Stimulated activated CD8-positive, alpha-beta memory T cell treated with anti-CD3 and anti-CD28 coated beads, Interleukin-7, amount 100 ng/mL, for 1 hour (primary cell): ENCODE data around the gene GBP7.
"Not testable (repeated sequence)": the region's sequence is repeated elsewhere in the genome, so short reads cannot be mapped to it uniquely, and the experiment has no call there.

Experiments
- DNase-seq, 2 donors: peaks; one replicate each; pipeline ENCODE4 v3.0.0-alpha.2; 2020; ENCODE audit warnings: low read depth in 2 of 2

The GBP7 gene

DNA sequence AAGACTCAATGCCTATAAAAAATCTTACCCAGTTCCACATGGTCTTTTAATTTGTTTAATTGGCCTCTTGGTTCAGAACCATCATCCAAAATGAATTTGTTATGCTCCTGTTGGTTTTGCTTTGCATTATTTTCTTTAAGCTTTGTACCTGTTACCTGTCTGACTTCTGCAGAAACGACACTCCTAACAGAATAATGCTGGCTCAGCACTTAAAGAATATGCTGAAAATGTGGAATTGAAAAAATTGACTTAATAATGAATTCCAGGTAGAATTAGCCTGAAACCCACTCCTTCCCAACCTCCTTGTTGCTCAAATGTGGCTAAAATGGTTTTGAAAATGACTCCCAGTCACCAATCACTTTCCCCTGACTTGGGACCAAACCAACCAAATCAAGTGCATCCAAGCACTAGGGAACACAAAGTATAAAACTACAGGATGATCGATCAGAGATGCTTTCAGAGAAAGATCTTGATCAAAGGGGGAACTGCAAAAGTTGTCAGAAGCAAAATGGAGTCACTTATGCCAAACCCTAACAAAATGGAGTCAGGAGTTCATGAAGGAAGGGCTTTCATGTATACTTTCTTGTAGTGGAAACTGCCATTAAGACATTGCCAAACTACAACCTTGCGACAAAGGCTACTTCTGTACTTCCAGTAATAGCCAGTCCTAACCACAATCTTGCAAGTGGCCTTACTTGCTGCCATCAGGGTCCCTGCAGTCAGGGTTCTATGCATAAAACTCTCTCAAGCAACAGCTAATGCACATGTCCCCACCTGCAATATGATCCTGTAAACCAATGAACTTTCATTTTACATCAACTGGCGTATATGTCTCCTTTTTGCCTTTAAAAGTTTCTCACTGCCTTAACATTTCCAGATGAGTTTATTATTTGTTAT lies 5.4 kb downstream of the GBP7 start:
- DNase-seq, result no peak

DNA sequence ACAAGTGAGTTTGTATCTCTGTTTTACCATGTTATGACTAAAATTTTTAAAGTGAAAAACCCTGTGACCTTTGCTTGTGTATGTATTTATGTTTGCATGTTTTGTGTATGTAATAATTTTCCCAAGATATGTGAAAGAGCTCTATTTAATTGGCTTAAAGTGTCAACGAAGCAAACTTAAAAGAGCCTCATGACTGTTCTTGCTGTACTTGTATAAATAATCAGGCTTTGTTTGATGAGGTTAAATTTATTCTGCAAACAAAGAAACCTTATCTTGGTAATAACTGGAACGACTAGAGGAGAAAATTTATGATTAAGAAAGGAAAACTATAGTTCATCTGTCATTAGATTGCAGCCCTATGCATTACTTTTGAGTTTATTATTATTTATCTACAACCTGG lies 6.6 kb downstream of the GBP7 start:
- no peak for DNase-seq

DNA sequence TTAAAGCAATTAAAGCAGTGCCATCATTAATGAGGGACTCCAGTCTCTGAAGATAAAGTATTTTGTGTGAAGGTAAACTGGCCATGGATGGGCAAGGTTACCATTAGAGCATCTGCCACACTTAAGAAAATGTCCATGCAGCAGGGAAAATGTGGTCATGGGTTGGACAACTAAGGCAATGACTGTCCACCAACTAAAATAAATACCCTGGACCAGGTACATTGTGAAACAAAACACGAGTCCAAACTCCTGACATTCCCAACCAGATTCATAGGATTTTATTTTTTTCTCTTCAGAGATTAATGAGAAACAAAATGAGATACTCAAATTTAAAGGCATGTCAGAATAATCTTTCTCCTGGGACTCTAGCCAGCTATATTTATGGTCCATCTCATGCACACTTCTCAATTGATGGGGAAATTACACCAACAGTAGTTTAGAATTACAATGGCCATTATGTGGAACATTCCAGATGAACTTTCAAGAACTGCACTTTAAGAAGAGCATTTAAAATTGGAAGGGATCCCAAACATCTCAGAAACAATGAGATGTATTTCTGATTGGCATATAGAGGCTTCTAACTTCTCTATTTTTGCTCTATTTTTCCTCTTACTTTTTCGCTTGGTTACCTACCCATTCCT lies 8.1 kb downstream of the GBP7 start:
- DNase-seq, result no peak

DNA sequence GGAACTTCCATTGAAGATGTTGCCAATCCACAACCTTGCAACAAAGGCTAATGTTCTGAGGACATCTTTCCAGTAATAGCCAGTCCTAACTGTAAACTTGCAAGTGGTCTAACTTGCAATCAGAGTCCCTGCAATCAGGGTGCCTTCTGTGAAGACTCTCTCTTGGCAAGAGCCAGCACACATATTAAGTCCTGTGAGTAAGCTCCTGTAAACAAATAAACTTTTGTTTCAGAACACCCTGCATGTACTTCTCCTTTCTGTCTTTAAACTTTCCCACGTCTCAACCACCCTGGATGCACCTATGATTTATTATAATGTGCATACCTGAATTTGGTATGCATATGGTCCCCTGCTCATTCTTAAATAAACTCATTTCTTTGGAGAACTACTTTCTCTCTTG lies 9.1 kb downstream of the GBP7 start:
- DNase-seq, result no peak

DNA sequence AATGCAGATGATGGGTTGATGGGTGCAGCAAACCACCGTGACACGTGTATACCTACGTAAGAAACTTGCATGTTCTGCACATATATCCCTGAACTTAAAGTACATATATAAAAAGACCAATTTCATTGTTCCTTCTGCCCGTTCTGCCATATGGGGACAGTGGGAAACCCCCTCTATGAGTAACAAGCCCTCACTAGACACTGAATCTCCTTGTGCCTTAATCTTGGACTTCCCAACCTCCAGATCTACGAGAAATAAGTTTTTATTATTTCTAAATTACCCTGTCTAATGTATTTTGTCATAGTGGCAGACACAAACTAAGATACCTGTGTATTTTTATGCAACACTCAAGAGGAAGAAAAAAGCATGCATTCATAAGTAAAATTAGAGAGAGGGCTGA lies 10.0 kb downstream of the GBP7 start:
- no peak for DNase-seq

DNA sequence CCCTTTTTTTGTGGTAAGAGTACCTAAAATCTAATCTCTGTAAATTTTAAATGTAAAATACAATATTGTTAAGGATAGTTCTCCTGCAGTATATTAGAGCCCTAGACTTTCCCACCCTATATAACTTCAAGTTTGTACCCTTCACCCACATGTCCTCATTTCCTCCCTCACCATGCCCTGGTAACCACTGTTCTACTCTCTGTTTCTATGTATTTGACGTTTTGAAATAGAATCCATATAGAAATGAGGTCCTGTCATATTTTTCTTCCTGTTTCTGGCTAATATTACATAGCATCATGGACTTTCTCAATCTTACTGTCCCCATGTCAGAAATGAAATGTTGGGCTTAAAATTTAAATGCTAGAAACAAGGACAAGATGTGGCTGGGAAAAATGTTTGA lies 24.8 kb downstream of the GBP7 start:
- no peak for DNase-seq

DNA sequence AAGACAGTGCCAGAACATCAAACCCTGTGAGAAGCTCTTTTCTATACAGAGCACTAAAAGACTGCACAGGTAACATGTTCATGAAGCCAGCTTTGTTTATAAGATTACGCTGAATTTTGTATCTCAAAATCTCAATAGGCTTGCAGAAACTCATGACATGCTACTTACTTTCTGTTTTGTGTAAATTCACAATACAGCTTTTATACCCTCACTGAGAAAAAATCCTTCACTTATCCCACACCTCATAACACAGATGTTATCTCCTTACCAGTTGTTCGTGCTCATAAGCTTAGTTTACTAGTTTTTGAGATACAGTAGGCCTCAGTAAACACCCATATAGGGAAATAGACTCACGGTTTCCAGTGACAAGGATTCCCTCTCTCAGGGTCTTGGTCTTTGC lies 25.8 kb downstream of the GBP7 start:
- no peak for DNase-seq

DNA sequence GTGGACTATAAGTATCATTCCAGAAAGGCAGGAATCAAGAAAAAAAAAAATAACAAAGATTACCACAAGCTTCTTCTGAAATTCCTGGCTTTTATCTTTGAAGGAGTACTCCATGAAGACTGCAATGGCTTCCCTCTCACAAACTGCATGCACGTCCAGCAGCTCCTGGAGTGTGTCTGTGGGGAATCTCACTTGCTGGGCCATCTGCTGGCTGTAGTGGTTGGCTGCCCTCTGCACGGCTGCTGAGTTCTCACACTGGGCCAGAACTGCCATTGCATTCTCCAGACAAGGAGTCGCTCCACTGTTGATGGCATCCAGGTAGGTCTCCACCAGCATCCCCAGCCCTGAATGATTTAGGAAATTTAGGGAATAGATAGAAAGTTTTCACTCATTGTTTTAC lies 26.6 kb downstream of the GBP7 start:
- no peak for DNase-seq

DNA sequence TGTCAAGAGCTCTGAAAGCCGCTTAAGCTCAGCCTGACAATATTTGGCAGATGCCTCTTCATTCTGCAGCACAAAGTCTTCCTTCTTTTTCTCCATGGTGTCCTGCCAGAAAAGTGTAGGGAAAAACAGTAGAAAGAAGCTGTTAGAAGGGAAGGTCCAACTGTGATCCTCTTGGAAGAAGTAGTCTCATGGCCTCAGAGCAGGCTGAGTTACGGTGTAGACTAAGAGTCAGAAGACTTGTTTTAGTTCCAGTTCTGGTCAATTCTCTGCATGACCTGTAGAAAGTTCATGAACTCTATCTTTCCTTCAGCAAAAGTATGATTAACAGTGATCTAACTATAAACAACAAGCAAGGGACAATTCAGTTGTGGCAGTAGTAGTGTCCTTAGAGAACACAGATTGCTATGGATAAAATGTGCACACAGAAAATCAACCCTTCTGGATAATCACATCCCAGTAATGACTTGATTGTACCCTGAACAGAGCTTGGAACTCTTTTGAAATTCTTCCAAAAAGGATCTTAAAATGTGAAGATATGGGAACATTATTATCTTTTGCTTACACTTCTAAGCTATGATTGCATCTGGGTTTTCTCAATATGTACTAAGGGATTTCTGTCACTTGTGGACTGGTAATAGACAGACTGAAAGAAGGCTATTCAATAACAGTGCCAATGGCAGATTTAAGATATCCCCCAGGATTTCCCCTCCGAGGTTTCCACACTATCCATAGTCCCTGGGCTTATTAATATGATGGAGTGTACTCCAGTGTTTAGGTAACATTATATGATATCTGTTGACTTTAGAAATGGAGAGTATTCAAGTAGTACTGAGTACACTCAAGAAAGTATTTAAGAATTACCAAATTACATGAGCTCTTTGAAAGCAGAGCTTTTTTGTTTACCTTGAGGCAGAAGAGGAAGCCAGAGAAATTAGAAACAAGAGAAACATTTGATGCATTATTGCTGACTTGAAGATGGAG lies 27.8 kb downstream of the GBP7 start:
- DNase-seq, result no peak

DNA sequence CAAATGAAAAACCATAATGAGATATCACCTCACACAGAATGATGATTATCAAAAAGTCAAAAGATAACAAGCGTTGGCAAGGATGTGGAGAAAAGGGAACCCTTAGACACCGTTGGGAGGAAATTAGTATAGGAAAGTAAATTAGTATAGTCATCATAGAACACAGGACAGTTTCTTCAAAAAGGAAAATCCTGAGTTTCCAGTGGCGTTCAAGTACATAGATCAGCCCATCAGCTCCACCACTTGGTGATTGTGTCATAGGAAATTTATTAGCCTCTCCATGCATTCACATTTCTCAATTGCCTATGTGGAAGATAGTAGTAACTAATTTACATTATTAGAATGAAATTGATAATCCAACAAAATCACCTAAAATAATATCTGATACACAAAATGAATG lies 29.1 kb downstream of the GBP7 start:
- no peak for DNase-seq

DNA sequence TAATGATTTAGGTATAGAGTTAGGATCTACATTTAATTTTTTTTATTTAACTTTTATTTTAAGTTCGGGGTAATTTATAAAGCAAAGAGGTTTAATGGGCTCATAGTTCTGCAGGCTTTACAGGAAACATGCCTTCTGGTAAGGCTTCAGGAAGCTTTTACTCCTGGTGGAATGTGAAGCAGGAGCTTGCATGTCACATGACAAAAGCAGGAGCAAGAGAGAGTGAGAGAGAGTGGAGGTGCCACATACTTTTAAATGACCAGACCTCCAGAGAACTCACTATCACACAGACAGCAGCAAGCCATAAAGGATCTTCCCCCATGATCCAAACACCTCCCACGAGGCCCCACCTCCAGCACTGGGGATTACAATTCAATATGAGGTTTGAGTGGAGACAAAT lies 32.3 kb downstream of the GBP7 start:
- DNase-seq, result no peak

DNA sequence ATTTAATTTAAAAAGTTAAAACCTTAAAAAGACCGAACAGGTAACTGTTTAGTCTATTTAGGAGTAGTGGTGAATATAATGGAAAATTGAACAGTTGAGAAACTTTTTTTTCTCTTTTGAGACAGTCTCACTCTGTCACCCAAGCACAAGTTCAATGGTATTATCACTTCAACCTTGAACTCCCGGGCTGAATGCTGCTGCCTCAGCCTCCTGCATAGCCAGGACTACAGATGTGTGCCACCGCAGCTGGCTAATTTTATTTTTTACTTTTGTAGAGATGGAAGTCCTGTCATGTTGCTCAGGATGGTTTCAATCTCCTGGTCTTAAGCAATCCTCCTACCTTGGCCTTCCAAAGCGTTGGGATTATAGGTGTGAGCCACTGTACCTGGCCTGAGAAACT lies 33.6 kb downstream of the GBP7 start:
- no peak for DNase-seq

DNA sequence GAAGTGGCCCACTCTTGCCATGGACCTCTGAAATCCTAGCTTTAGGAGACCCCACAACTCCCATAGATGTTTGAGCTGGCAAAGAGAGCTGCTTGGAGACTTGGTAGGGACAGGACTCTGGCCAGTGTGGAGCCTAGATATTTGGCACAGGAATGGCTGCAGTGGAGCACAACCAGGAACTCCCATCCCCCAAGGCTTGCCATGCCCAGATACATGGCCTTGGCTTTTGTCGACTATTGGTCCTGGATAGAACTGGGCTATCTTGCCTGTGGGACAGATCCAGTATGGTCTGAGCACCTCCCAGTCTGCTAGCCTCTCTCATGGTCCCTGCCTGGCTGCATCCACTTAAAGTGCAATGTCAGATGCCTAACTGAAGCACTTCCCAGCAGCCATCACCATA lies 42.1 kb downstream of the GBP7 start:
- no peak for DNase-seq

DNA sequence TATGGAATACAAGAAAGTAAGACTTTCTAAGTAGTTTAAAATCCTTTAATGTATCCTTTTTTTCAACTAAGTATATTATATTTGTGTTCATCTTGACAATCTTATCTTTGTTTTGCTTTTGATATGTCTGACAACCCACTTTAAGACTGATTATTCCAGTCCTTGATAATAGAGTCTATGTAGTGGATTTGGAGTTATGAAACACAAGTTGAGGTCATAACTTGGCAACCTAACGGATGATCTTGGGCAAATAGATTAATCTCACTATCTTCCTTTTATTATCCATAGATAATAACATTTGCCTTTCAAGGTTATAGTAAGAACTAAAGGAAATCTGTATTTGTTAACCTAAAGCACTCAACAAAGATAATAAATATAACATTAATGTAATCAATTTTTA lies 45.1 kb downstream of the GBP7 start:
- DNase-seq, result no peak

DNA sequence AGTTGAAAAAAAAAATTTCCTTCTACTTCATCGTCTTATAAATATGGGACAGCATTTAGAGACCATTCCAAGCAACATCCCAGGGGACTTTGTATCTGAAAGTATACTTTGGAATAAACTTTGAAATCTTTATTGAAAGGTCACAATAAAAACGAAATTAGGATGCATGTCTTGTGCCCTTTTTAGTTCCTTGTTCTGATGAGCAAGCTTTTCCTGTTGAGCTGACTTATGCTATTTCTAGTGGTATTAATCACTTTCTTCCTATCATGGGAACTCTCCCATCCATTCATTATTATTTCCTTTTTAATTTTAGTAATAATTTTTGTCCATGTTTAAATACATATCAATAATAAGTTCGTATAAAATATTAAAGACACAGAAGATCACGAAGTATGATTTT lies 45.9 kb downstream of the GBP7 start:
- DNase-seq, result no peak

DNA sequence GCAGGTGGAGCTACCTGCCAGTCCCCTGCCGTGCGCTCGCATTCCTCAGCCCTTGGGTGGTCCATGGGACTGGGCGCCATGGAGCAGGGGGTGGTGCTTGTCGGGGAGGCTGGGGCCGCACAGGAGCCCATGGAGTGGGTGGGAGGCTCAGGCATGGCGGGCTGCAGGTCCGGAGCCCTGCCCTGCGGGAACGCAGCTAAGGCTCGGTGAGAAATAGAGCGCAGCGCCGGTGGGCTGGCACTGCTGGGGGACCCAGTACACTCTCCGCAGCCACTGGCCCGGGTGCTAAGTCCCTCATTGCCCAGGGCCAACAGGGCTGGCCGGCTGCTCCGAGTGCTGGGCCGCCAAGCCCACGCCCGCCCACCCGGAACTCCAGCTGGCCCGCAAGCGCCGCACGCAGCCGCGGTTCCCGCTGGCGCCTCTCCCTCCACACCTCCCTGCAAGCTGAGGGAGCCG lies 47.8 kb downstream of the GBP7 start:
- not testable (repeated sequence) for DNase-seq

DNA sequence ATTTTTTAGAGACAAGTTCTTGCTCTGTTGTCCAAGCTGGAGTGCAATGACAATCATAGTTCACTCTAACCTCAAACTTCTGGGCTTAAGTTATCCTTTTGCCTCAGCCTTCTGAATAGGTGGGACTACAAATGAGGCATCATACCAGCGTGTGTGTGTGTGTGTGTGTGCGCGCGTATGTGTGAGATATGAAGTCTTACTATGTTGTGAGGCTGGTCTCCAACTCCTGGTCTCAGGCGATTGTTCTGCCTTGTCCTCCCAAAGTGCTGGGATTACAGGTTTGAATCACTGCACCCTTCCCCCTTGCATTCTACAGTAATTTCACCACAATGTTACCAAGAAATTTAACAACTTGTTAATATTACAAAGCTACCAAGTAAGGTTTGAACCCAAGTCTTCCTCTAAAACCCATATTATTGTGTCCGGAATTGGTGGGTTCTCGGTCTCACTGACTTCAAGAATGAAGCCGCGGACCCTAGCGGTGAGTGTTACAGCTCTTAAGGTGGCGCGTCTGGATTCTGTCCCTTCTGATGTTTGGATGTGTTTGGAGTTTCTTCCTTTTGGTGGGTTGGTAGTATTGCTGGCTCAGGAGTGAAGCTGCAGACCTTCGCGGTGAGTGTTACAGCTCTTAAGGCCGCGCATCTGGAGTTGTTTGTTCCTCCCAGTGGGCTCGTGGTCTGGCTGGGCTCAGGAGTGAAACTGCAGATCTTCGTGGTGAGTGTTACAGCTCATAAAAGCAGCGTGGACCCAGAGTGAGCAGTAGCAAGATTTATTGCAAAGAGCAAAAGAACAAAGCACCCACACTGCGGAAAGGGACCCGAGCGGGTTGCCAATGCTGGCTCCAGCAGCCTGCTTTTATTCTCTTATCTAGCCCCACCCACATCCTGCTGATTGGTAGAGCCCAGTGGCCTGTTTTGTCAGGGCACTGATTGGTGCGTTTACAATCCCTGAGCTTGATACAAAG lies 48.9 kb downstream of the GBP7 start:
- peak; percentile 54 to 56 for DNase-seq

DNA sequence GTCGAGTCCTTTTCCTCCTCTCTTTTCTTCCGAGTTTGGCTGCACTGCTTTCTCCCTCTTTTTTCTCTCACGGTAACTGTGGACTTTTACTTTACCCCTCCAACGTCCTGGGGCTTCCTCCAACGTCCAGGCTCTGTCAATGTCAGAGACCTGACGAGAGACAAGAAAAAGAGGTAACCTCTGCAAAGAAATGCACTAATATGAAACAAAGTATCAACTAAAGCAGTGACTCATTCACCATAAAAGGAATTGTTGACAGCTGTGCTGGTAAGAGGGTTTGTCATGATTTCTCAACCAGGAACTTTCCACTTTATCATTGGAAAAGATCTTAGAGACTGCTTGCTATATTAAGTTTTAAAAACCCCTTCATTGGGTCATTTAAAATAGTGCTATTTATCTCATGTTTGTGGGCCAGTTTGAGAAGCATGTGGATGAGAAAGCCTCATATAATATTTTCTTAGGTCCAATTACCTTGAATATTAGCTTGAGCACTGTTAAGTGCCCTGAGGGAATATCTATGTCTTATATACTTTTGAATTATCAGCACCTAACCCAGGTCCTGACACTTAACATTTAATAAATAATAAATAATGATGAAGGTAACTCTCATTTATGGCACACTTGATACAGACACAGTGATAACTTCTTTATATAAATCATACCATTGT lies 49.8 kb downstream of the GBP7 start, which contains the start of gene GBP2:
GBP2 (minus strand) TSS at position 202 of the 668 bp plus-strand sequence. CDS start 4,148 bp downstream, outside the sequence.
- DNase-seq, result no peak

DNA sequence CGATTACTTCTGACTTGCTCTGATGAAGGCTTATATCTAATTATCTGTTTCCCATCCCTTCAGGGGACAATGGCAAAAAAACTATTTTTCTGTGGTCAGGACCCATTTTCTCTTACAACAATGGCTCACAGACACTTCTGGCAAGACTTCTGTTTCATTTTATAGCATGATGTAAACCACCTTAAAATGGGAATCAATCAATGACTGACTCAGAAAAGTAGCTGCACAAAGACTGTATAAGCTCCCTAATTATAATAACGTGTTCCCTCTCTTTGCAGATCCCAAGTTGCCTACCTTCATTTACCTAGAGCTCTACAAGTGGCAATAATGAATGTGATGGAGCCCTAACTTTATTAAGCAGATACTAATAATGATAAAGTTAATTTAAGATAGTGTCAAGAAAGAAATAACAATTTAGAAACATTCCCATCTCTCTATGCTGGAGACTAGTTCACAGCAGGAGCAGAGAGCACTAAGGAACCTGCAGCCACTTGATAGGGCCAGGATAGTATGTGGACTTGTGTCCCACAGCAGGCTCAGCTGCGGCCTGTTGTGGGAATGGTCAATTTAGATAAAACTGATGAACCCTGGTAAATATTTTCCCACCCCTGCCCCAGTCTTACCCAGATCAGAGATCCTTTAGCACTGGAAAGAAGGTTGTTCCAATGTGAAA lies 50.4 kb downstream of the GBP7 start:
- DNase-seq, result no peak

DNA sequence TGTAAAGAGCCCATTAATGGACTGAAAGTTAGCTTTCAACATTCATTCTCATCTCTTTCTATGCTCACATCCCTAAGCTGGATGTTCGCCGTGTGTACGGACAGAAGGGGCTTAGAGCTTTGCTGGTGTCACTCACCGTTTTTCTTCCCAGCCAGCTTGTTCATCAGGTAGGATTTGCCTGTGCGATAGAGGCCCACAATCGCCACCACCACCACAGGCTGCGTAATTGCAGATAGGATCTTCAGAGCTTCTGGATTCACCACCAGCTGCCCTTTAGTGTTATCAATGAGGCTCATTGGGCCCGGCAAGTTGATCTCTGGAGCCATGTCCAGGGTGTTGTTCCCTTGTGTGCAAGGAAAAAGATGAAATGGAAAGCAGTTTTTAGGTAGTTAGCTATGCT lies 54.2 kb downstream of the GBP7 start:
- no peak for DNase-seq
